Head of caudate nucleus (tissue), 42 donors: Measurements from ENCODE around the gene KRTDAP.
A peak's percentile ranks its signal among the peaks of the same experiment; 100 is the strongest.

Source experiments
- DNase-seq, 42 donors: peaks; one replicate each; pipeline versions ENCODE4 v3.0.0 to v3.0.0-alpha.2; 2020 to 2021; ENCODE audit warnings: mixed read lengths in 7 of 42
- intact Hi-C: fragments of 100-400 bp; cut with DNase I; formaldehyde crosslinking; loops from one replicate; pipeline ENCODE4 v1.15.0; 2022

The KRTDAP gene, protein sequence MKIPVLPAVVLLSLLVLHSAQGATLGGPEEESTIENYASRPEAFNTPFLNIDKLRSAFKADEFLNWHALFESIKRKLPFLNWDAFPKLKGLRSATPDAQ

DNA sequence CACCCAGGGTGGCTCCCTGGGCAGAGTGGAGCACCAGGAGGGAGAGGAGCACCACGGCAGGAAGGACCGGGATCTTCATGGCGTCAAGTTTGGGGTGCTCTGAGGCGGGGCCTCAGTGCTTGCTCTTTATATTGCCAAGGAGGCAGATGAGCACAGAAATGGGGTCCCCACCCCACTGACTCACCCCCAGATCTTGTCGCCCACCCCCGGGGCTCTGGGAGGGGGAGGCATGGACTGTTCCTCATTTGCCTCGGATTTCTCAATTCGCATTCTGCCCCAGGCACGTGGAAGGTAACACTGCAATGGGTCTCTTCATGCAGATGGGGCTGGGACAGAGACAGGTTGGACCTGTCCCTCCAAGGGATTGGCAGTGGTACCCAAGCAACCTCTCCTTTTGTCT is at the start of gene KRTDAP:
TSS of gene KRTDAP (minus strand) at position 101 of the 400 bp plus-strand sequence. CDS start at position 79, 22 bp downstream.
- intact Hi-C loops: loop anchor here (10.0 kb wide), 1 partner anchor 206 kb away; the partner anchor contains the start of gene HAMP
- DNase-seq: no peak

DNA sequence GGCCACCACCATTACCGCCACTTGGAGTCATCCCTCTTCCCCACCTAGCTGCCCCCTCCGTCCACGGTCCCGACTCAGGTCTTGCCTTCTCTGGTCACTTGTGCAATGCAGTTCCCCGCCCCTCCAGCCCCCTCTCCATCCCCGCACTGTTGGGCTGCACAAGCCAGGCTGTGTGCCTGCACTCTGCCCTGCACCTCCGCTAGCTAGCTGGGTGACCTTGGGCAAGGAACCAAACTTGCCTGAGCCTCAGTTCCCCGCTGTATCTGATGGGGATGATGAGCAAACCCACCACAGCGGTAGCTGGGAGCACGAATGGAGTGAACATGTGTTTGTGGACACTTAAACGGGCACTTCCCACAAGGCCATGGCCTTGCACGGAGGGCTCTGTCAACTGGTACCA is 49.6 kb upstream of the KRTDAP start:
- intact Hi-C loops: no loop called here

DNA sequence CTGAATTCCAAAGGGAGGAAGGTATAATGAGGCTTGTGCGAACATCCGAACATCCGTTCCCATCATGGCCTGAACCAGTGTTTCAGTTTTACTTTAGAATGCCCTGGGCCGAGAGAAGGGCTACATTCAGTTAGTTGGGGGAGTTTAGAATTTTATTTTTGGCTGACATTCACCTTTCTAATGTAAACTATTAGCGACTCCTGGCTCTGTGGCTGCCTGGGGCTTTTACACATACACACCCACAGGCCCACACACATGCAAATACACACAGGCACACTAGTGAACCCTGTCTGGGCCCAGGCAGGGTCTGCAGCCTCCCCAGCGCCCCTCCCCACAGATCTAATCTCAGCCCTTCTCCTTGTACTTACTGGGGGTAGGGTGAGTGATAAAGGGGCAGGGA is 49.0 kb upstream of the KRTDAP start:
- DNase-seq: no peak
- intact Hi-C loops: no loop called here

More for the DNA sequence above, 49.6 kb upstream of the KRTDAP start:
- DNase-seq: no peak

DNA sequence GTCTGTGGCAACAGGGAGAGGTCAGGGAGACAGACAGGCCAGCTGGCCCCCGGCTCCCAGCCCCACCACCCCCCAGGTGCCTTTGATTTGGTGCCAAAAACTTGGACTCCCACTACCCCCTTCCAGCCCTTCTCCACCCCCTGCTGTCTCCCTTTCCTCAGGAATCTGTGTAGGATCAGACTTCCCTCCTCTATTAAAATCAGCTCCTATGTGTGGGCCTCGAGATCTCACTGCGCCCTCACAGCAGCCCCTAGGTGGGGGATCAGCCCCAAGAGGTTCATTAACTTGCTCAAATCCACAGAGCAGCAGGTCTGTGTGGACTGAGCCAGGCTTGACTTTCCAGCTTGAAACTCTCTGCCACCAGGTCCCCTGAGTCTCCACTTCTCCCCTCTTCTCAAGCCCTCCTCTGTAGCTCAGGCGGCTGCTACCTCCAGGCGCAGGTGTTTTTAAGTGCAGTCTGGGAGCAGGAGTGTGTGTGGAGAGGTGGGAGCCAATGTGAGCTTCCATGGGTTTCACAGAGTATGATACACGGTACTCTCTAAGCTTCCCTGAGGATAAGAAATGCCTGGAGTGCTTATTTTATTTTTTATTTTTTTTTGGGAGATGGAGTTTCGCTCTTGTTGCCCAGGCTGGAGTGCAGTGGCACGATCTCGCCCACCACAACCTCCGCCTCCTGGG is 44.7 kb upstream of the KRTDAP start:
- intact Hi-C loops: no loop called here
- peak in 23 of 42 donors; percentile 14 to 73 (median 43) for DNase-seq

DNA sequence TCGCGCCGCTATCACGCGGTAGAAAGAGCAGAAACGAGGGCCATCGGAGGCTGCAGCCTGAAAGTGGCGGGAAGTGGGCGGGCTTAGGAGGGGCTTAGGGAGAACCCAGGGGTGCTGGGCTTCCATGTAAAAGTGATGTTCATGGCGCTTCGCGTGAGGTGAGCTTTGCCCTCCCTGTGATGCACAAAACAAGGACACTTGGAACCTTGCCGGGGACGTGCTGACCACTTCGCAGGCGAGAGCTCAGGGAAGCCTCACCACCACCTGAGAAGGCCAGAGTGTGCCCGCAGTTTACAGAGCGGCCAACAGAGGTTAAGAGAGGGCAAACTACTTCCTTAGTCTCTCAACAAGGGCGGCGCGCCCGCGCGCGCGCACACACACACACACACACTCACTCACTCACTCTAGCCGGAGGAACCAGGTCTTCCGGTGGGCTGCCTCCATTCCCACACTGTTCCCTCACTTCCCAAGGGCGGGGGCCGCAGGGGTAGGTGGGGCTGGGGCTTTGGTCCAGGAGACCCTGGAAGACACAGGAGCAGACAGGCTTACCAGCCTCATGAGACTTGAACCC is 43.6 kb upstream of the KRTDAP start:
- intact Hi-C loops: no loop called here
- DNase-seq: peak in 2 of 42 donors; percentile 36 to 42

DNA sequence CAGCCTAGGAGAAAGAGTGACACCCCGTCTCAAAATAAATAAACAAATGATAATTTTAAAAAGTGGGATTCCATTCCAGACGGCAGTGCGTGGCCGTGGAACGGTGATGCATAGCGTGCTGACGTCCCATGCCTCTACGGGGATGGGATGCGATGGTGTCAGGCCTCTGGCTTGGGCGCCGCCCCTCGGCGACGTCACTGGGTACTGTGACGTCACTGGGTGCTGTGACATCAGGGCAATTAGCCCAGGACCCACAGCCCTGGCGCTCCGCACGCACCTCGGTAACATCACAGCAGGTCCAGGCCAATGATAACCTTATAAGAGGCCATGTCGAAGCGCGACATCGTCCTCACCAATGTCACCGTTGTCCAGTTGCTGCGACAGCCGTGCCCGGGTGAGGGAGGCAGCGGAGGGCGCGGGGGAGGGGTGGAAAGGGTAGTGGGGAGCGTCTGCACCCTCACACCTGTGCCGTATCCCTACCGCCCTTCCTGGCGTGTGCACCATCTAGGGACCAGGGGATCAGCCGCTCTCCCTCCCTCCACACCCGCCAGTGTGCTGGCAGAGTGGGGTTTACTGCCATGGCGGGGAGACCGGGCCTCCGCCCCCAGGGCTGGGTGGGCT is 43.0 kb upstream of the KRTDAP start, which contains the start of gene GAPDHS:
TSS of gene GAPDHS (plus strand) at position 256 of the 621 bp plus-strand sequence. CDS start at position 328, 72 bp downstream.
- intact Hi-C loops: no loop called here
- DNase-seq: no peak

DNA sequence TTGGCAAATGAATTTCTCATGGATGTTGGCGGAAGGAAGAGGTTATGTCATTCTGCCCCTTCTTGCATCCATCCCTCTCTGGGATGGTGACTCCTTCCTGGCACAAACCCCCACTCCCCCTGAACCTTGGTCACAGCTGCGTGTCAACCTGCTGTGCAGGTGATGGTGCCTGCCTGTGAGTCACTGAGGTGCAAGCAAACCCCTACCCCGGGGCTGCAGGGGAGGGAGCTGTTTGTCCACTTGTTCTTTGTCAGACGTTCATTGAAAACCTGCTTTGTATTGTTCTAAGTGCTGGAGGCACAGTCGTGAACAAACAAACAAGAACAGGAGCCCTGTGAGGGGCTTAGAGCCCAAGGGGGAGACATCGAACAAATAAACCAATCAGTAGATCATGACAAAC is 41.0 kb upstream of the KRTDAP start:
- DNase-seq: no peak
- intact Hi-C loops: no loop called here

DNA sequence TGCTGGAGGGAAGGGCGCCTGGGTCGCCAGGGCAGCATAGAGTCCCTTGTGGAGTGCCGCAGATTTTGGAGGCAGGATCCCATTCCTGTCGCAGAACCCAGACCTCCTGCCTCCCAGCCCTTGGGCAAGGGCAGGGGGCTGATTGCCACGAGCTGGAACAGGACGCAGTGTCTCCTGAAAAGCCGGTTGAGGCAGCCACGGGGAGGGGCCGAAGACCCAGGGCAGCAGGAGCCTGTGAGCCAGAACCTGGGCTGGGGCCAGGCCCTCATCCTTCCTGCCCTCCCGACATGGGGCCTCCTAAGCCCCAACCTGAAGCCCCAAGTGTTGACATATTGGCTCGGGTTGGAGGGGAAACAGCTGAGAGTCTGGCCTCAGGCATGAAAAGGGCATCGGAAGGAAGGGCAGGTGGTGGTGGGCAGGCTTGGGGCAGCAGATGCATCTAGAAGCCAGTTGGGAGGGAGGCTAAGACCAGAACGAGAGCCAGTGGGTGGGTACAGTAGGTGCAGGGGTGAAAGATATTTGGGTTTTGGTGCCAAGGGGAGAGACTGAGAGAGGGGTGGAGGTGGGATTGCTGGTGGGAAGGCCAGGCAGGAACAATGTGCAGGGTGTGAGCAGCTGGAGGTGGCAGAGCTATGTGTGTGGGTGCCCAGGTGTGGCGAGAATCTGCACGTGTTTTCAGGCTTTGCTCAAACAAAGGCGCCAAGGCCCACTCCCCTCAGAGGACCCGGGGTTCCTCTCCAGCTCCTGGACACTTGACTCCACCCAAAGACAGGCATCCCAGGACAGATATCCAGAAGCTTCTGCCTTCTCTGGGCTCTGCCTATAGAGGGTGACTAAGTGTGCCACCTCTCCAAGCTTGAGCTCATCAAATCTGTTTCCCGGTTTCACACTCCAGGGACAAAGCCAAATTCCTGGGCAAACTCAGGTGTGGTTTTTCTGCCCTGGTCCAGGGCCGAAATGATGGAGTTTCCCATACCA is 39.3 kb upstream of the KRTDAP start:
- intact Hi-C loops: no loop called here

DNA sequence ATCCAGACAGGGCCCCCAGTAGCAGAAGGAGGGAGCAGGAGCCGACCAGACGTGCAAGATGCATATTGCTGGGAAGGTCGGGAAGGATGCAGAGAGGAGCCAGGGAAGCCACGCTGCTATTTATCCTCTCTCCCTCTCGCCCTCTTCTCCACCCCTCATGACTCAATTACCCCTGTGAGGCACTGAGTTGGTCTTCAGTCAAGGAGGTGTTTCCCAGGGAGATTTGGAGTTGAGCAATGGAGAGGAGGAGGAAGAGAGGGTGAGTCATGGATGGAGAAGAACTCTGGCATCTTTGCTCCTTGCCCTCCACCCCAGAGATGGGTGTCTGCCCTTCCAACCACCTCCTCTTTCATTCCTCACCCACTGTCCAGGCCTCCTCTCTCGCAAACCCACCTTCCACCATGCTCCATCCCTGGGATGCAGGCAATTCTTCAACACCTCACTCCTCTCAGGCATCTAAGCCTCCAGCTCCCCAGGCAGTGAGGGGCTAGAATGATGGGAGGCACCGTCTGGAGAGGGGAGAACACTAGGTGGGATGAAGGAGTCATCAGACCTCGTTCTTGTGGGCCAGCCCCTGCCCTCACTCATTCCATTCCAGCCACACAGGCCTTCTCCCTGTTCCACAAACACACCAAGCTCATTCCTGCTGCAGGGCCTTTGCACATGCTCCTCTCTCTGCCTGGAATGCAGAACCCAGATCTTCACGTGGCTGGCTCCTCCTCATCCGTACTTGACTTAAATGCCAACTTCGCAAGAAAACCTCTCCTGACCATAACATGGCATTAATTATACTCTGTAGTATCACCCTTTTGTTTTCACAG is 38.2 kb upstream of the KRTDAP start, which contains the start of gene SBSN:
TSS of gene SBSN (minus strand) at position 94 of the 821 bp plus-strand sequence. CDS start at position 64, 30 bp downstream.
- intact Hi-C loops: no loop called here
- DNase-seq: peak in 19 of 42 donors; percentile 20 to 74 (median 36)

More for the DNA sequence above, 39.3 kb upstream of the KRTDAP start:
- peak in 7 of 42 donors; percentile 11 to 57 (median 38) for DNase-seq

DNA sequence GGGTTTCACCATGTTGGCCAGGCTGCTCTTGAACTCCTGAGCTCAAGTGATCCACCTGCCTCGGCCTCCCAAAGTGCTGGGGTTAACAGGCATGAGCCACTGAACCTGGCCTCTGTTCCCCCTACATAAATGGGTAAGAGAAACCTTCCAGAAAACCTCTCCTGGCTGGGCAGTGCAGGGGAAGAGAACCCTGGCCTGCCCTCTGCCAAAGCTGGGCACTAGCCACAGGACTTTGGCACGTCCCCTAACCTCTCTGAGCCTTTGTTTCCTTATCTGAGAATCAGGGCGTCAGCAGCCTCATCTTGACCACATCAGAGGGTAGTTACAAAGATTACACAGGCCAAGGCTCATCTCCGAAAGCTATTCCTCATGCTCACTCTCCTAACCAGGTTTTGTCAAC is 35.6 kb upstream of the KRTDAP start:
- no peak for DNase-seq
- intact Hi-C loops: no loop called here

DNA sequence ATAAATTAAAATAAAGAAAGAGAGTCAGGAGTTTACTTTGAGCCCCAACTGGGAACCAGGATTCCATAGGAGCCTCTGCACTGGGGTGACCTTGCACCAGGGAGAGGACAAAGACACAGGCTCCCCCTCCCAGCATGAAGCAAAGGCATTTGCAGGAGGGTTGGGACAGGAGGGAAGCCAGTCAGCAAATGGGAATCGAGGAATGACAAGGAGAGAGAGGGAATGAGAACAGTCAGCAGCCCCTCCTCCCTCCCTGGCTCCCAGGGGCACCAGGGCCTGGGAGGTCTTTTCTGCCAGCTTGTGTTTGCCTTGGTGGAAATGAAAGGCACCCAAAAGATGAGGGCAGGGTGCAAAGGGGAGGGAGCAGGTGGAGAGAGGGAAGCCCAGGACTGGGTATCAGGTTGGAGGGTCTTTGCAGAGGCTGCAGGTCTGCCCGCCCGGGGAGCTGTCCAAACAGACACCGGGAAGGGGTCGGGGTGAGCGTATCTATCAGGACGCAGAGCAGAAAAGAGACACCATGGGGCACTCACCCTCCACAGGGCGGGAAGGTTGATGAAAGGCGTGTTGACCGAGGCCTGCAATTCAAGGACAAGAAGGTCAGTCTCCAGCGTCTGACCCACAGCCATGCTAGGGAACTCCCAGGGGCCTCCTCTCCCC is 34.0 kb upstream of the KRTDAP start:
- DNase-seq: no peak
- intact Hi-C loops: no loop called here

DNA sequence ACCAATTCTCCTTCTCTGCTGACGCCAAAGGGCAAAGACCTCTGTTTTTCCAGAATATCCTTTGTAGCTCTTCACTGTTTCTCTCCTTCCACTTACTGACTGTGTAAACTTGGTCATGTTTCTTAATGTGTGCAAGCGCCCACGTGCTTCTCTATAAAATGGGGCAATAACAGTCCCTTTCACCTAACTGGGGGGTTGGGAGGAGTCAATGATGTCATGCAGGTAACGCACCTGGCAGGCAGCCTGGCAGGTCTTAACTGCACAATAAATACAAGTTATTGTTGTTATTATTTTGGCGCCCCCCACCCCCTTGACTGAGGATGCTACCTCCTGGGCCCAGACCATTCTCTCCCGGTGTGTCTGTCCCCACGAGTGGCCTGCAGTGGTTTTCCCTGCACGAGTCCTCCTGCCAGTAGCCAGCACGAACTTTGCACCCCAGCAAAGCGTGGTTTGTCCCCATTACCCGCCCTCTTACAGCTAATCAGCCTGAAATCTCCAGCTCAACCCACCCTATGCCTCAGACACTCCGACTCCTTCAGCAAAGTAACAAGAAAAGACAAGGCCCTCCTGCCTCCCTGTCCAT is 32.6 kb upstream of the KRTDAP start:
- intact Hi-C loops: no loop called here
- DNase-seq: no peak

DNA sequence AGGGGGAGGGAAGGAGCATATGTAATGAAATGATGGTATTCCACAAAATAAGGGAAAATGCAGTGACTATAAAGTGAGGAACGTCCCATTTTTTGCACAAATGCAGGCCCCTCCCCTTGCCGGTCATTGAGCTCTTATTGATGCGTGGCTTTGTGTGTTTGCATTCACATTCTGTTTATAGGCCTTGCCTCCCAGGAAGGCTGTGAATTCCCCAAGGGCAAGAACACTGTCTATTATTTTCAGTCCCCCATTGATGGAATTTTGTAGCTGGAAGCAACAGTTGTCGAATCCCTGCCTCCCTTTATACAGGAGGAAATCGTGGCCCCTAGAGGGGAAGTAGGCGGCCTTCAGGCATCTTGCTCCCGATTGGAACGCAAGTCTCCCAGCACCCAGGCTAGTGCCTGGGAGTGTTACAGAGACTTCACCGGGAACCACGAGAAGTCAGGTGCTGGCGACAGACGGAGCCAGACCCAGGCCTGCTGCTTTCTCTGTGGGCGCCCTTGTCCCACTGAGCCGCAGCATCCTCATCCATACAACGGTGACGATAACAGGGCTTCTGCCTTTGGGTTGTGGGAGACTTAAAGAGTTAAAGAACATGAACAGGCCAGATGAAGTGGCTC is 31.0 kb upstream of the KRTDAP start:
- intact Hi-C loops: no loop called here
- no peak for DNase-seq

DNA sequence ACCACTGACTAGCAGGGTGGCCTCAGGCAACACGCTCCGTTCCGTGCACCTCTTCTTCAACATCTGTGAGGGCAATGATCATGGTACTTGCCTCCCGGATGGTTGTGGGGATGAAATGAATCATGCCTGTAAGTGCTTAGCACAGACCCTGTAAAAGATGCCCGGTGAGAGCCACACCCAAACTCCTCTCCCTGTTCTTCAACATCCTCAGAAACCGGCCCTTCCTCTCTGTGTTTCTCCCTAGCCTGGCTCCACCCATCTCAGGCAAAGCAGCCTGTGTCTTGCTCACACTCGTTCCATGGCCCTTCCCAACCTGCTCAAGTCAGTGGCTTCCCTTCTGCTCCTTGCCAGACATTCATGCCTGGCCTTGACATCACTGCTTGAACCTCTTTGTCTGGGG is 29.0 kb upstream of the KRTDAP start:
- intact Hi-C loops: no loop called here
- no peak for DNase-seq

DNA sequence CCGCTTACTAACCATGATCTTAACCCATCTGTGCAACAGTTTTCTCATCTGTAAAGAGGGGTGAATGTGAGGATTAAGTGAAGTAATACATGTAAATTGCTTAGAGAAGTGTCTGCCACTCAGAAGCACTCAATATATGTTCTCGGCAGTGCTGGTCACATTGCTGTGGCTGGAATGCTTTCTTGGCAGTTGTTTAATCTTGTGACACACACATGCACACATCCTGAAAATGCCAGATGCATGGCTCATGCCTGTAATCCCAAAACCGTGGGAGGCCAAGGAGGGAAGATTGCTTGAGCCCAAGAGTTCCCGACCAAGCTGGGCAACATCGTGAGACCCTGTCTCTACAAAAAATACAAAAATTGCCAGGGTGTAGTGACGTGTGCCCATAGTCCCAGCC is 28.0 kb upstream of the KRTDAP start:
- no peak for DNase-seq

DNA sequence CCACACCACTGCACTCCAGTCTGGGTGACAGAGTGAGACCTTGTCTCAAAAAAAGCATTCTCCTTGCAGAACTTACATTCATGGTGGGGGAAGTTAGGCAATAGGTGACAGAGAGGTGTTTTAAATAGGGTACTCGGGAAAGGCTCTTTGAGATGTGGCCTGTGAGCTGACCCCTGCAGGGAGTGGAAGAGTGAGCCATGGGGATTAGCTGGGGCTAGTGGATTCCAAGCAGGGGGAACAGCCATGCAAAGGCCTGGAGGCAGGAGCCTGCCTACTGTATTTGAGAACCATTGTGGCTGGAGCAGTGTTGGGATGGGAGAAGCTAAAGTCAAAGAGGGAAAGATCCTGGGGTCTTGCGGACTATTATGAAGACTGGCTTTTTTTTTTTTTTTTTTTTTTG is 27.1 kb upstream of the KRTDAP start:
- intact Hi-C loops: no loop called here
- no peak for DNase-seq

More for the DNA sequence above, 28.0 kb upstream of the KRTDAP start:
- intact Hi-C loops: no loop called here

DNA sequence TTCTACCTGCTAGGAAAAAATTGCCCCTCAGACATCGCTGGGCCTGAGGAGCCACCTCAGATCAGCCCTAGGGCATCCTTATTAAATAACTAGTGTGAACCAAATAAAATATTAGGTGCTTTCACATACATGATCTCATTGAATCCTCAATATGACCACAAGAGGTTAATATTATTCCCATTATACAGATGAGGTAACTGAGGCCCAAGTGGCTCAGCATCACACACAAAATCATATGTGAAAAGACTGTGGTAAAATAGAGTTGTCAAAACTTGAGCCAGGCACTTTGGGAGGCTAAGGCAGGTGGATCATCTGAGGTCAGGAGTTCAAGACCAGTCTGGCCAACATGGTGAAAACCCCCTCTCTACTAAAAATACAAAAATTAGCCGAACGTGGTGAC is 26.0 kb upstream of the KRTDAP start:
- no peak for DNase-seq
- intact Hi-C loops: no loop called here
